Peyer's patch (tissue), 4 donors: ENCODE measurements around the gene ITIH1. TPM values are rescaled to one million over a fixed set of nuclear protein-coding genes. Genes with fewer than 3 reads are reported as not detected.

Experiments
- DNase-seq, 3 donors: peaks; one replicate each; pipeline ENCODE4 v3.0.0-alpha.2; 2017 to 2019
- H3K27ac ChIP-seq, 4 donors: fragments of 200-600 bp; sonication (generic); one replicate each; pipeline ENCODE4 v1.5.1; 2016 to 2019
- H3K27me3 ChIP-seq, 2 donors: fragments of 200-600 bp; sonication (generic); one replicate each; pipeline ENCODE4 v1.5.1; 2019
- H3K36me3 ChIP-seq, 3 donors: fragments of 200-600 bp; sonication (generic); one replicate each; pipeline ENCODE4 v1.5.1; 2016 to 2019
- H3K4me1 ChIP-seq, 4 donors: fragments of 200-600 bp; sonication (generic); one replicate each; pipeline ENCODE4 v1.5.1; 2016 to 2019
- H3K4me3 ChIP-seq, 4 donors: fragments of 200-600 bp; sonication (generic); 1 replicate in 3 of 4; 2 replicates in 1 of 4; pipeline ENCODE4 v1.5.1; 2016 to 2019; ENCODE audit warnings: mild to moderate bottlenecking in 1 of 4
- H3K9me3 ChIP-seq, 4 donors: fragments of 200-600 bp; sonication (generic); one replicate each; pipeline ENCODE4 v1.5.1; 2016 to 2019; ENCODE audit warnings: mild to moderate bottlenecking in 1 of 4
- POLR2A ChIP-seq, 2 donors: fragments of 450-650 bp; IDR thresholded peaks; one replicate each; pipeline ENCODE4 v1.5.1; 2017; ENCODE audit warnings: antibody characterized with exemption in 2 of 2, mild to moderate bottlenecking in 2 of 2, moderate library complexity in 2 of 2
- total RNA-seq, 4 donors: library from RNA; depleted of rRNA; stranded (reverse); fragments of >200 nt; gene quantifications; one replicate each; pipeline ENCODE4 v1.1.0, GENCODE V29; 2016
- TF ChIP-seq, protein P1 (sequence below), 6 experiments: fragments of 450-650 bp in 4 of 6; fragments of 200-600 bp in 2 of 6; sonication (generic) in 1 of 6; IDR thresholded peaks; one replicate each; pipeline ENCODE4 v1.5.1; 2017 to 2019; ENCODE audit warnings: antibody characterized with exemption in 6 of 6, mild to moderate bottlenecking in 3 of 6, moderate library complexity in 1 of 6

The ITIH1 gene
- total RNA-seq, 4 donors from 2014 or later: not detected

DNA sequence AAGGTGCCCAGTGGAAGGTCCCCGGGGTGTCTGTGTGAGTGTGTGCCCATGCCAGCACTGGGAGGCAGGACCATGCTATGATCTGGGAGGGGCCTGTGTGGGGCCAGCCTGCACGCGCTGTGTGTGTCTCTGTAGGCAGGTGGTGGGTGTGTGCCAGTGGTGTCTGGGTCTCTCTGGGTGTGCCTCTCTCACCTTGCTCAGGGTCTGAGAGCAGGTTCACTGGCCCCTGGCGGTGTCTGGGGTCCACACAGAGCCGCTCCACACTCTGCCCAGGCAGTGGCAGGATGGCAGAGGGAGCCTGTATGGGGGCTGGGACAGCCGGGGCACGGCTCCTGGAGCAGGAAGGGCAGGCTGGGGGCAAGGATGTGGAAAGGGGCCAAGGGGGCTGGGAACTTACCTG lies 40.5 kb downstream of the ITIH1 start:
- H3K9me3 ChIP-seq: no peaks in the 10 kb centered on the region
- no peak overlapping the region for H3K27ac ChIP-seq
- DNase-seq: no peak
- no peaks in the 10 kb centered on the region for H3K4me1 ChIP-seq
- no peak overlapping the region for H3K4me3 ChIP-seq
- no peaks in the 10 kb centered on the region for H3K36me3 ChIP-seq
- TF ChIP-seq, protein P1, sequence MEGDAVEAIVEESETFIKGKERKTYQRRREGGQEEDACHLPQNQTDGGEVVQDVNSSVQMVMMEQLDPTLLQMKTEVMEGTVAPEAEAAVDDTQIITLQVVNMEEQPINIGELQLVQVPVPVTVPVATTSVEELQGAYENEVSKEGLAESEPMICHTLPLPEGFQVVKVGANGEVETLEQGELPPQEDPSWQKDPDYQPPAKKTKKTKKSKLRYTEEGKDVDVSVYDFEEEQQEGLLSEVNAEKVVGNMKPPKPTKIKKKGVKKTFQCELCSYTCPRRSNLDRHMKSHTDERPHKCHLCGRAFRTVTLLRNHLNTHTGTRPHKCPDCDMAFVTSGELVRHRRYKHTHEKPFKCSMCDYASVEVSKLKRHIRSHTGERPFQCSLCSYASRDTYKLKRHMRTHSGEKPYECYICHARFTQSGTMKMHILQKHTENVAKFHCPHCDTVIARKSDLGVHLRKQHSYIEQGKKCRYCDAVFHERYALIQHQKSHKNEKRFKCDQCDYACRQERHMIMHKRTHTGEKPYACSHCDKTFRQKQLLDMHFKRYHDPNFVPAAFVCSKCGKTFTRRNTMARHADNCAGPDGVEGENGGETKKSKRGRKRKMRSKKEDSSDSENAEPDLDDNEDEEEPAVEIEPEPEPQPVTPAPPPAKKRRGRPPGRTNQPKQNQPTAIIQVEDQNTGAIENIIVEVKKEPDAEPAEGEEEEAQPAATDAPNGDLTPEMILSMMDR (IDR thresholded peaks at IDR 0.05): no peak
- TF ChIP-seq POLR2A (IDR thresholded peaks at IDR 0.05): no peak
- H3K27me3 ChIP-seq: no peaks in the 10 kb centered on the region

DNA sequence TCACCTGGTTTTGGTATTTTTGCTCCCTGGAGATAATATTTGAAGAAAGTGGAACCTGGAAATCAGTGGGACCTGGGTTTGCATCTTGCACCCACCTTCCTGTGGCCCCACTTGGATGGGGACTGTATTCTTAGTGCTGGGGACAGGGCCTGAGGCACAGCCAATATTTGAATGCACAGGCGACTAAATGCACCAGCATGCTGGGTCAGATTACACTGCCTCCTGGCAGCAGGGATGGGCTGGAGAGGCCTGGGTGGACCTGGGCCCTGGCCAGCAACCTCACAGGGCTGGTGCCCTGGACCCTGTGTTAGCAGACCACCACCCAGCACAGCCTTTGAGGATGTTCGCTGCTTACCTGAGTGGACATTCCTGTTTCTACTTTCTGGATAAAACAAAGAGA lies 42.5 kb downstream of the ITIH1 start:
- H3K27me3 ChIP-seq: no peaks in the 10 kb centered on the region

DNA sequence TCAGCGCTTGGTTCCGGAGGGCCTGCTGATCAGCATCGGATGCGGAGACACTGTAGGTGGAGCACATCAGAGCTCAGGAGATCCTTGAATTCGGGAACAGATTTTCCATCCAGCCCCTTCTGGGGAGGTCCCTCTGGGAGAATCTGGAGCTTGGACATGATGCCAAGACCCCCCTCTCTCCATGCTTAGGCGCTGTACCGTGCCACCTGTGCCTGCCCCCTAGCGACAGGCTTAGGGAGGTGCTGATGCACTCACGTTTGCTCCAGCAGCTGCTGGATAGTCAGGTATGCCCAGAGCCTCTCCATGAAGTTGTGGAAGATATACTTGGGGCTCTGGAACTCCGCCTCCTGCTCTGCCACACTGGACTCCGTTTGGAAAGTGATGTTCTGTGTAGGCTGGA lies 43.3 kb downstream of the ITIH1 start:
- H3K4me1 ChIP-seq: no peaks in the 10 kb centered on the region
- no peak overlapping the region for H3K27ac ChIP-seq
- no peak overlapping the region for H3K4me3 ChIP-seq
- H3K9me3 ChIP-seq: no peaks in the 10 kb centered on the region
- H3K36me3 ChIP-seq: no peaks in the 10 kb centered on the region
- no peaks in the 10 kb centered on the region for H3K27me3 ChIP-seq
- no peak for TF ChIP-seq POLR2A (IDR thresholded peaks at IDR 0.05)
- TF ChIP-seq, protein P1 (IDR thresholded peaks at IDR 0.05): peak in 4 of 6 experiments; percentile 30 to 41 (median 37)
- no peak for DNase-seq

More for the DNA sequence above, 42.5 kb downstream of the ITIH1 start:
- Histone ChIP-seq H3K36me3 (no peaks in the 10 kb centered on the region), H3K4me1 (no peaks in the 10 kb centered on the region), H3K4me3 (no peak overlapping the region), H3K9me3 (no peaks in the 10 kb centered on the region), H3K27ac (no peak overlapping the region)
- no peak for DNase-seq
- TF ChIP-seq, protein P1 (IDR thresholded peaks at IDR 0.05): no peak
- TF ChIP-seq POLR2A (IDR thresholded peaks at IDR 0.05): no peak

DNA sequence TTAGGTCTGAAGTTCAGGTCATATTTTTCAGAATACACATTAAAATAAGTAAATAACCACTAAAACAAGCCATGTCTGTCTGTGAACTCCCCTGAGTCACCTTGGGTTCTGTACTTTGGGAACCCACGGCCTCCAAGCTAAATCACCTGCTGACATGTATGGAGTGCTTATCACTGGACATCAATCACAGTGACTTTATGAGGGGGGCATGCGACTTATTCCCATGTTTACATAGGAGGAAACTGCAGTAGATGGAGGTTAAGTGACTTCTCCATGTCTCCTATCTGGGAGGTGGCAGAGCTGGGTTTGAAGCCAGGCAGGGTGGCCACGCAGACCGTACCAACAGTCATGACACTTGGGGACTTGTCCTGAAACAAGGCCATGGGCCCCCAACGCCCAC lies 45.0 kb downstream of the ITIH1 start:
- no peak for DNase-seq
- no peaks in the 10 kb centered on the region for H3K27me3 ChIP-seq
- no peak for TF ChIP-seq POLR2A (IDR thresholded peaks at IDR 0.05)
- TF ChIP-seq, protein P1 (IDR thresholded peaks at IDR 0.05): no peak
- H3K4me1 ChIP-seq: no peaks in the 10 kb centered on the region
- H3K4me3 ChIP-seq: no peak overlapping the region
- no peaks in the 10 kb centered on the region for H3K36me3 ChIP-seq
- H3K27ac ChIP-seq: no peak overlapping the region
- H3K9me3 ChIP-seq: no peaks in the 10 kb centered on the region

DNA sequence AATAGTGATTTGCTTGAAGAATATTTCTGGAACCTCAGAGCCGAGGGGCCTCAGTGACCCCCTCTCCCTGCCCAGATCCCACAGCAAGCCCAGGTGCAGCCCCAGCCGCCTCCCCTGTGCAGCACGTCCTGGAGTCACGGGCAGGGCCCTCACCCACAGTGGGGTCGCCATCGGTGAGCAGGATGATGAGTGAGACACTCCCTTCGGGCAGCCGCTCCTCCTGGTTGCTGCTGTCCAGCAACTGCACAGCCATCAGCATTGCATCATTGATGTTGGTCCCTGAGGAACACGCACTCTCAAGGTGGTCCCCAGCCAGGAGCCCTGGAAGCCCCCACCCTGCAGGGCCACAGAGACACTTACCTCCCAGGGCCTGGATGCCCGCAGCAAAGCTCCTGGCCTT lies 46.6 kb downstream of the ITIH1 start:
- no peak for DNase-seq
- Histone ChIP-seq H3K9me3 (no peaks in the 10 kb centered on the region), H3K27ac (no peak overlapping the region), H3K36me3 (no peaks in the 10 kb centered on the region), H3K27me3 (no peaks in the 10 kb centered on the region), H3K4me1 (no peaks in the 10 kb centered on the region), H3K4me3 (no peak overlapping the region)
- TF ChIP-seq, protein P1 (IDR thresholded peaks at IDR 0.05): no peak
- no peak for TF ChIP-seq POLR2A (IDR thresholded peaks at IDR 0.05)

DNA sequence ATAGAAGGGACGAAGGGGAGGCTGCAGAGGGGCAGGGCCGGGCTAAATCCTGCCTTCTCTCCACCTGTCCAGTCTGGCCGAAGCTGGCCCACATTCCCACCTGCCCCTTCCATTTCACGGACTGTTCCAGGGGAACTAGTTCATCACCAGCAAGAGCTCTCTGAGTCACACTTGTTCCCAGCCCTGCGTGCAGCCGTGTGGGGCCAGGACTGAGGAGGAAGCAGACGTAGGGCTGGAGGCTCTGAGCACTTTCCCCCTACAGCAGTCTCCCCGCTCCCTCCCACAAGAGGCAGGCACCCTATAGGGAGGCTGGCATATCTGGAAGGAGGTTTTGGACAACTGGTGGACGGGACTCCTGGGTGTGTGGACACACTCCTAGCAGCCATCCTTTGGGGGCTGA lies 50.0 kb downstream of the ITIH1 start:
- no peak overlapping the region for H3K4me3 ChIP-seq
- H3K9me3 ChIP-seq: no peaks in the 10 kb centered on the region
- no peaks in the 10 kb centered on the region for H3K4me1 ChIP-seq
- no peak for DNase-seq
- H3K27ac ChIP-seq: no peak overlapping the region
- H3K36me3 ChIP-seq: no peaks in the 10 kb centered on the region
- TF ChIP-seq, protein P1 (IDR thresholded peaks at IDR 0.05): no peak
- TF ChIP-seq POLR2A (IDR thresholded peaks at IDR 0.05): no peak
- H3K27me3 ChIP-seq: no peaks in the 10 kb centered on the region
